Stromal cell of bone marrow (primary cell): ENCODE data around the gene SOSTDC1.

Source experiments
- DNase-seq: peaks from one replicate; pipeline ENCODE4 v3.0.0-alpha.2; 2012; ENCODE audit warnings: low read depth

The SOSTDC1 gene

GRCh38 chr7:16419859-16420258, 45.7 kb downstream of the SOSTDC1 start:
- no peak for DNase-seq

GRCh38 chr7:16419126-16419525, 46.4 kb downstream of the SOSTDC1 start:
- DNase-seq, result no peak

GRCh38 chr7:16417906-16418305, 47.6 kb downstream of the SOSTDC1 start:
- DNase-seq, result no peak

GRCh38 chr7:16416289-16417282, 49.0 kb downstream of the SOSTDC1 start:
- DNase-seq, result peak; percentile 45

- DNase-seq, result no peak
These were observed 53.0 kb downstream of the SOSTDC1 start for GRCh38 chr7:16412274-16413254.
